IMR-90 (cell line): ENCODE measurements around the gene UEVLD. TPM values are rescaled to one million over a fixed set of nuclear protein-coding genes. Genes with fewer than 3 reads are reported as not detected.

Source experiments
- ATAC-seq: fragments of 200-7000 bp; cut with Tn5 transposase; 2 replicates; pipeline ENCODE4 v1.9.1; 2020; ENCODE audit warnings: low read depth, mild to moderate bottlenecking, moderate library complexity
- BruUV-seq: library from RNA; stranded (reverse); fragments of 400-500 nt; replicated peaks from 2 replicates; lab custom pipeline; 2021; lab: Mats Ljungman, UMichigan
- CTCF ChIA-PET: fragments of 300-600 bp; formaldehyde crosslinking; extraction: SDS; loops from one replicate; lab custom pipeline; 2021; ENCODE audit warnings: antibody characterized with exemption; lab: Yijun Ruan, JAX
- POLR2A ChIA-PET: fragments of 300-600 bp; sonication (Branson Sonifier 250); formaldehyde crosslinking; loops from one replicate; lab custom pipeline; 2022; ENCODE audit warnings: antibody characterized with exemption; ENCODE audit not compliant: unreplicated experiment; lab: Charles Lee
- DNase-seq: peaks from one replicate; pipeline ENCODE4 v3.0.0; 2013
- H2AFZ ChIP-seq: replicated peaks from 2 replicates; pipeline ENCODE3; 2013; ENCODE audit warnings: low read length, mild to moderate bottlenecking; ENCODE audit not compliant: poor library complexity
- H2AK5ac ChIP-seq: 2 replicates; pipeline ENCODE4 v1.6.1; 2013; ENCODE audit warnings: low read depth, low read length, inconsistent platforms
- H2AK9ac ChIP-seq: replicated peaks from 2 replicates; pipeline ENCODE3; 2013; ENCODE audit warnings: mild to moderate bottlenecking, low read depth, low read length, moderate library complexity; ENCODE audit not compliant: poor library complexity
- H2BK120ac ChIP-seq: 2 replicates; pipeline ENCODE4 v1.6.1; 2013; ENCODE audit warnings: low read depth, low read length, inconsistent platforms
- H2BK15ac ChIP-seq: 3 replicates; pipeline ENCODE4 v1.6.1; 2013; ENCODE audit warnings: low read depth, low read length, inconsistent platforms
- H2BK20ac ChIP-seq: 2 replicates; pipeline ENCODE4 v1.6.1; 2013; ENCODE audit warnings: low read depth, mild to moderate bottlenecking, inconsistent platforms, low read length, moderate library complexity
- H2BK5ac ChIP-seq: 2 replicates; pipeline ENCODE4 v1.6.1; 2013; ENCODE audit warnings: mild to moderate bottlenecking, low read depth, low read length, inconsistent platforms; ENCODE audit not compliant: poor library complexity, severe bottlenecking
- H3K14ac ChIP-seq: replicated peaks from 2 replicates; pipeline ENCODE4 v1.6.1; 2013; ENCODE audit warnings: low read depth, low read length, inconsistent platforms
- H3K18ac ChIP-seq: 2 replicates; pipeline ENCODE4 v1.6.1; 2013; ENCODE audit warnings: low read depth, low read length, control low read depth
- H3K23ac ChIP-seq: 2 replicates; pipeline ENCODE4 v1.6.1; 2013; ENCODE audit warnings: low read depth, low read length, inconsistent platforms
- H3K27ac ChIP-seq: 2 replicates; pipeline ENCODE4 v1.5.1; 2013; ENCODE audit warnings: mild to moderate bottlenecking, control low read depth, low read length; ENCODE audit not compliant: insufficient read depth
- H3K27me3 ChIP-seq: 2 replicates; pipeline ENCODE4 v1.6.1; 2013; ENCODE audit warnings: low read length; ENCODE audit not compliant: control insufficient read depth, insufficient read depth
- H3K36me3 ChIP-seq: 2 replicates; pipeline ENCODE4 v1.6.1; 2013; ENCODE audit warnings: low read length, mixed read lengths; ENCODE audit not compliant: control insufficient read depth, insufficient read depth
- H3K4ac ChIP-seq: 2 replicates; pipeline ENCODE4 v1.6.1; 2013; ENCODE audit warnings: low read depth, low read length, inconsistent platforms
- H3K4me1 ChIP-seq: 2 replicates; pipeline ENCODE4 v1.6.1; 2013; ENCODE audit warnings: low read length, mixed read lengths; ENCODE audit not compliant: control insufficient read depth, insufficient read depth
- H3K4me2 ChIP-seq: 2 replicates; pipeline ENCODE4 v1.6.1; 2013; ENCODE audit warnings: low read depth, mild to moderate bottlenecking, control low read depth, low read length, moderate library complexity
- H3K4me3 ChIP-seq: 2 replicates; pipeline ENCODE4 v1.5.1; 2013; ENCODE audit warnings: low read depth, mild to moderate bottlenecking, control low read depth, low read length, moderate library complexity; ENCODE audit not compliant: insufficient read depth
- H3K56ac ChIP-seq: 2 replicates; pipeline ENCODE4 v1.6.1; 2013; ENCODE audit warnings: low read length, inconsistent platforms; ENCODE audit not compliant: insufficient read depth; ENCODE audit errors: extremely low read depth
- H3K79me1 ChIP-seq, 2 experiments: 2 replicates each; pipeline ENCODE4 v1.6.1; 2013; ENCODE audit warnings: low read length in 2 of 2, inconsistent platforms in 1 of 2, low read depth in 1 of 2
- H3K9ac ChIP-seq: 2 replicates; pipeline ENCODE4 v1.6.1; 2013; ENCODE audit warnings: low read depth, low read length, control low read depth
- H3K9me1 ChIP-seq: 2 replicates; pipeline ENCODE4 v1.6.1; 2013; ENCODE audit warnings: low read length, inconsistent platforms; ENCODE audit not compliant: insufficient read depth
- H3K9me3 ChIP-seq: 2 replicates; pipeline ENCODE4 v1.6.1; 2013; ENCODE audit warnings: low read length; ENCODE audit not compliant: control insufficient read depth, insufficient read depth
- H4K20me1 ChIP-seq: 2 replicates; pipeline ENCODE4 v1.6.1; 2013; ENCODE audit warnings: low read length, inconsistent platforms; ENCODE audit not compliant: insufficient read depth
- H4K5ac ChIP-seq: 2 replicates; pipeline ENCODE4 v1.6.1; 2013; ENCODE audit warnings: mild to moderate bottlenecking, low read depth, low read length, control low read depth
- H4K8ac ChIP-seq, 2 experiments: 2 replicates each; pipeline ENCODE4 v1.6.1; 2013; ENCODE audit warnings: low read depth in 2 of 2, low read length in 2 of 2, control low read depth in 1 of 2, inconsistent platforms in 1 of 2
- H4K91ac ChIP-seq: 2 replicates; pipeline ENCODE4 v1.6.1; 2013; ENCODE audit warnings: low read depth, low read length, inconsistent platforms; ENCODE audit not compliant: insufficient read depth
- BHLHE40 ChIP-seq: fragments of 150-350 bp; IDR thresholded peaks from 2 replicates; pipeline ENCODE4 v1.6.1; 2016; ENCODE audit warnings: mild to moderate bottlenecking, low read depth, low read length
- CEBPB ChIP-seq: IDR thresholded peaks from 2 replicates; pipeline ENCODE4 v1.6.1; 2012; ENCODE audit warnings: low read depth, low read length, improper control_type of control experiment
- CHD1 ChIP-seq: IDR thresholded peaks from 2 replicates; pipeline ENCODE4 v1.6.1; 2012; ENCODE audit warnings: low read depth, low read length, improper control_type of control experiment
- CTCF ChIP-seq: conservative IDR thresholded peaks from 2 replicates; pipeline ENCODE4 v1.5.1; 2012; ENCODE audit warnings: mild to moderate bottlenecking, low read depth, low read length, improper control_type of control experiment
- ELK1 ChIP-seq: fragments of 150-350 bp; IDR thresholded peaks from 2 replicates; pipeline ENCODE4 v1.6.1; 2016; ENCODE audit warnings: low read depth, mild to moderate bottlenecking, low read length, moderate library complexity, borderline replicate concordance
- FOS ChIP-seq: fragments of 150-350 bp; IDR thresholded peaks from 2 replicates; pipeline ENCODE4 v1.6.1; 2016; ENCODE audit warnings: low read depth, low read length
- MAFK ChIP-seq: IDR thresholded peaks from 2 replicates; pipeline ENCODE4 v1.6.1; 2012; ENCODE audit warnings: low read depth, low read length, improper control_type of control experiment
- MAZ ChIP-seq: IDR thresholded peaks from 2 replicates; pipeline ENCODE4 v1.6.1; 2012; ENCODE audit warnings: low read depth, mild to moderate bottlenecking, low read length, improper control_type of control experiment, moderate library complexity, borderline replicate concordance
- MXI1 ChIP-seq: IDR thresholded peaks from 2 replicates; pipeline ENCODE4 v1.6.1; 2012; ENCODE audit warnings: low read depth, mild to moderate bottlenecking, low read length, moderate library complexity, borderline replicate concordance
- NFE2L2 ChIP-seq: fragments of 150-350 bp; IDR thresholded peaks from 2 replicates; pipeline ENCODE4 v1.6.1; 2016; ENCODE audit warnings: low read depth, mild to moderate bottlenecking, low read length
- POLR2A ChIP-seq: IDR thresholded peaks from 2 replicates; pipeline ENCODE4 v1.6.1; 2012; ENCODE audit warnings: mild to moderate bottlenecking, low read depth, low read length
- RAD21 ChIP-seq: IDR thresholded peaks from 2 replicates; pipeline ENCODE4 v1.6.1; 2012; ENCODE audit warnings: low read length, improper control_type of control experiment
- RCOR1 ChIP-seq: IDR thresholded peaks from 2 replicates; pipeline ENCODE4 v1.6.1; 2012; ENCODE audit warnings: mild to moderate bottlenecking, low read length, improper control_type of control experiment; ENCODE audit not compliant: insufficient replicate concordance
- RFX5 ChIP-seq: IDR thresholded peaks from 2 replicates; pipeline ENCODE4 v1.8.0; 2012; ENCODE audit warnings: low read depth, mild to moderate bottlenecking, low read length, moderate library complexity
- SMC3 ChIP-seq: fragments of 150-350 bp; IDR thresholded peaks from 2 replicates; pipeline ENCODE4 v1.6.1; 2016; ENCODE audit warnings: low read depth, mild to moderate bottlenecking, antibody characterized with exemption, low read length, moderate library complexity
- WGBS, 2 experiments: methylation state at CpG; one replicate each; pipeline versions ENCODE4 v1.1.5 to v1.1.7; 2013; ENCODE audit warnings: missing lambda C conversion rate in 2 of 2; ENCODE audit not compliant: insufficient read length in 1 of 2; ENCODE audit errors: extremely low coverage in 2 of 2; 5-methylcytosine and 5-hydroxymethylcytosine counted together
- dilution Hi-C: fragments of 300-500 bp; cut with HindIII; formaldehyde crosslinking; loops from one replicate; pipeline ENCODE4 v1.14.3; 2018; ENCODE audit warnings: low sequenced_read_pairs; ENCODE audit not compliant: unreplicated experiment
- in situ Hi-C: fragments of 300-500 bp; cut with MboI; formaldehyde crosslinking; loops from 3 replicates; pipeline ENCODE4 v1.14.3; 2019; ENCODE audit warnings: low sequenced_read_pairs, inconsistent platforms, mixed read lengths
- intact Hi-C: fragments of 100-400 bp; cut with micrococcal nuclease; formaldehyde crosslinking; loops from 2 replicates; pipeline ENCODE4 v1.10.0; 2022
- polyA plus RNA-seq, 3 experiments: library from polyadenylated mRNA; depleted of rRNA; stranded (reverse); fragments of >200 nt; gene quantifications; 2 replicates each; pipeline ENCODE4 v1.2.3, GENCODE V29; 2012; ENCODE audit warnings: low replicate concordance in 1 of 3
- total RNA-seq: library from RNA; depleted of rRNA; stranded (reverse); fragments of >200 nt; gene quantifications from 2 replicates; pipeline ENCODE4 v1.2.3, GENCODE V29; 2012
- TF ChIP-seq, protein P1 (sequence below): fragments of 150-350 bp; IDR thresholded peaks from 2 replicates; pipeline ENCODE4 v1.6.1; 2017; ENCODE audit warnings: mild to moderate bottlenecking, antibody characterized with exemption, low read length, low read depth

The UEVLD gene
- total and polyA plus RNA-seq, 2 of the 4 experiments (the other 2 are of a cell fraction), result 13.8 to 29.2 TPM

DNA sequence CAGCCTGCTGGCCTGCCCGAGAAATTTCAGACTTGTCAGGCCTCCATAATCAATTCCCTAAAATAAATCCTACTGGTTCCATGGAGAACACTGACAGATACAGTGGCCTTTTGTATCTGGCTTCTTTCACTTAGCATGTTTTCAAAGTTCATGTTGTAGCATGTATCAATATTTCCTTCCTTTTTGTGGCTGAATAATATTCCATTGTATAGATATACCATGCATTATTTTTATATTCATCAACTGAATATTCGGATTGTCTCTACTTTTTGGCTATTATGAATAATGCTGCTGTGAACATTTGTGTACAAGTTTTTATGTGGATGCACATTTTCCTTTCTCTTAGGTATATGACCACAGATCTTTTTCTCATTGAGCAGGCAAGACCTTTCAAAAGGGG is 35.2 kb upstream of the UEVLD start:
- in situ Hi-C loops, result no loop called here

More for the DNA sequence above, 35.2 kb upstream of the UEVLD start:
- Histone ChIP-seq H3K9me1 (no peaks in the 10 kb centered on the region), H3K4me3 (no peak overlapping the region), H3K4me1 (peaks cover 2% of the 10 kb centered on the region), H3K14ac (no peak overlapping the region), H2BK15ac (no peak overlapping the region), H2AK5ac (no peak overlapping the region), H4K91ac (no peak overlapping the region), H2BK120ac (no peak overlapping the region), H2AFZ (no peak overlapping the region), H3K56ac (no peak overlapping the region), H3K27ac (no peak overlapping the region), H2BK5ac (no peak overlapping the region), H4K5ac (no peak overlapping the region), H3K9ac (no peak overlapping the region), H4K20me1 (peaks cover 88% of the 10 kb centered on the region), H2AK9ac (no peak overlapping the region), H3K4ac (no peak overlapping the region), H3K9me3 (no peaks in the 10 kb centered on the region), H2BK20ac (no peak overlapping the region), H3K23ac (no peak overlapping the region), H3K36me3 (no peaks in the 10 kb centered on the region), H3K79me1 (peaks cover 3 to 52% of the 10 kb centered on the region in 2 experiments; a peak in 3 of 4 replicates), H3K27me3 (no peaks in the 10 kb centered on the region), H4K8ac (no peak overlapping the region), H3K18ac (no peak overlapping the region), H3K4me2 (no peak overlapping the region)
- POLR2A ChIA-PET, result no interaction called here
- intact Hi-C loops (no loop called here), dilution Hi-C loops (no loop called here)
- DNase-seq, result no peak
- TF ChIP-seq RCOR1 (no peak), CEBPB (no peak), ELK1 (no peak), MXI1 (no peak), RFX5 (no peak), MAFK (no peak), POLR2A (no peak), FOS (no peak), SMC3 (no peak), RAD21 (no peak), BHLHE40 (no peak), CTCF (no peak), NFE2L2 (no peak), MAZ (no peak), CHD1 (no peak)
- TF ChIP-seq, protein P1, sequence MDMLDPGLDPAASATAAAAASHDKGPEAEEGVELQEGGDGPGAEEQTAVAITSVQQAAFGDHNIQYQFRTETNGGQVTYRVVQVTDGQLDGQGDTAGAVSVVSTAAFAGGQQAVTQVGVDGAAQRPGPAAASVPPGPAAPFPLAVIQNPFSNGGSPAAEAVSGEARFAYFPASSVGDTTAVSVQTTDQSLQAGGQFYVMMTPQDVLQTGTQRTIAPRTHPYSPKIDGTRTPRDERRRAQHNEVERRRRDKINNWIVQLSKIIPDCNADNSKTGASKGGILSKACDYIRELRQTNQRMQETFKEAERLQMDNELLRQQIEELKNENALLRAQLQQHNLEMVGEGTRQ, result no peak
- ATAC-seq, result no peak
- no TSS peak for BruUV-seq
- WGBS, 2 experiments, result no CpG with 5 or more reads among the region's 2 CpGs
- CTCF ChIA-PET, result no interaction called here
